H9 (cell line): ENCODE data around the gene DYNC2LI1. TPM values are rescaled to one million over a fixed set of nuclear protein-coding genes. Genes with fewer than 3 reads are reported as not detected.

Experiments used
- DNase-seq: peaks from one replicate; pipeline ENCODE4 v3.0.0-alpha.2; 2017
- H2AFZ ChIP-seq: one replicate; pipeline ENCODE4 v1.6.1; 2013; ENCODE audit warnings: mild to moderate bottlenecking, low read length, control low read depth, moderate library complexity
- H2AK5ac ChIP-seq: 2 replicates; pipeline ENCODE4 v1.6.1; 2013; ENCODE audit warnings: low read length, control low read depth, mixed read lengths; ENCODE audit not compliant: insufficient read length
- H2BK120ac ChIP-seq: one replicate; pipeline ENCODE4 v1.6.1; 2013; ENCODE audit warnings: low read depth, mild to moderate bottlenecking, low read length, control low read depth, inconsistent platforms; ENCODE audit not compliant: poor library complexity, severe bottlenecking
- H2BK12ac ChIP-seq: 2 replicates; pipeline ENCODE4 v1.6.1; 2013; ENCODE audit warnings: low read length, control low read depth, mixed read lengths, low read depth; ENCODE audit not compliant: insufficient read length
- H2BK15ac ChIP-seq: 2 replicates; pipeline ENCODE4 v1.6.1; 2013; ENCODE audit warnings: low read depth, low read length, control low read depth
- H2BK20ac ChIP-seq: one replicate; pipeline ENCODE4 v1.6.1; 2013; ENCODE audit warnings: low read depth, mild to moderate bottlenecking, low read length, control low read depth, inconsistent platforms; ENCODE audit not compliant: poor library complexity, severe bottlenecking
- H2BK5ac ChIP-seq: 2 replicates; pipeline ENCODE4 v1.6.1; 2013; ENCODE audit warnings: low read length, control low read depth, mixed read lengths; ENCODE audit not compliant: insufficient read length
- H3K14ac ChIP-seq: 2 replicates; pipeline ENCODE4 v1.6.1; 2013; ENCODE audit warnings: low read length, control low read depth; ENCODE audit not compliant: insufficient read depth
- H3K18ac ChIP-seq: 2 replicates; pipeline ENCODE4 v1.6.1; 2013; ENCODE audit warnings: low read depth, mild to moderate bottlenecking, mixed read lengths, low read length, control low read depth; ENCODE audit not compliant: insufficient read length
- H3K23ac ChIP-seq: 2 replicates; pipeline ENCODE4 v1.6.1; 2013; ENCODE audit warnings: low read length, control low read depth, mixed read lengths, low read depth; ENCODE audit not compliant: insufficient read length
- H3K23me2 ChIP-seq: 2 replicates; pipeline ENCODE4 v1.6.1; 2013; ENCODE audit warnings: low read depth, mild to moderate bottlenecking, mixed read lengths, low read length, control low read depth; ENCODE audit not compliant: insufficient read length, poor library complexity, severe bottlenecking
- H3K27ac ChIP-seq: 2 replicates; pipeline ENCODE4 v1.5.1; 2013; ENCODE audit warnings: low read length, control low read depth, mixed read lengths, low read depth; ENCODE audit not compliant: insufficient read length
- H3K27me3 ChIP-seq: 2 replicates; pipeline ENCODE4 v1.6.1; 2013; ENCODE audit warnings: low read length, control low read depth, inconsistent platforms; ENCODE audit not compliant: insufficient read depth
- H3K4ac ChIP-seq: 2 replicates; pipeline ENCODE4 v1.6.1; 2013; ENCODE audit warnings: low read depth, mild to moderate bottlenecking, control low read depth, inconsistent platforms, low read length, moderate library complexity
- H3K4me1 ChIP-seq: 2 replicates; pipeline ENCODE4 v1.6.1; 2013; ENCODE audit warnings: low read length, control low read depth, inconsistent platforms; ENCODE audit not compliant: insufficient read depth
- H3K4me2 ChIP-seq: 2 replicates; pipeline ENCODE4 v1.6.1; 2013; ENCODE audit warnings: low read length, control low read depth, mixed read lengths; ENCODE audit not compliant: insufficient read length, insufficient read depth
- H3K56ac ChIP-seq: 2 replicates; pipeline ENCODE4 v1.6.1; 2013; ENCODE audit warnings: low read depth, mild to moderate bottlenecking, mixed read lengths, low read length, control low read depth; ENCODE audit not compliant: insufficient read length
- H3K79me1 ChIP-seq: 2 replicates; pipeline ENCODE4 v1.6.1; 2013; ENCODE audit warnings: low read depth, mild to moderate bottlenecking, moderate library complexity, low read length, control low read depth, inconsistent platforms; ENCODE audit not compliant: insufficient read depth, poor library complexity, severe bottlenecking
- H3K79me2 ChIP-seq: 2 replicates; pipeline ENCODE4 v1.6.1; 2013; ENCODE audit warnings: low read length, control low read depth, inconsistent platforms; ENCODE audit not compliant: insufficient read depth
- H3K9ac ChIP-seq: 2 replicates; pipeline ENCODE4 v1.6.1; 2013; ENCODE audit warnings: low read length, control low read depth, mixed read lengths; ENCODE audit not compliant: insufficient read length; ENCODE audit errors: extremely low read depth
- H3K9me3 ChIP-seq: one replicate; pipeline ENCODE4 v1.6.1; 2013; ENCODE audit warnings: low read depth, low read length, inconsistent platforms; ENCODE audit not compliant: control insufficient read depth
- H3T11ph ChIP-seq: one replicate; pipeline ENCODE4 v1.6.1; 2013; ENCODE audit warnings: mild to moderate bottlenecking, low read length, control low read depth, inconsistent platforms
- H4K20me1 ChIP-seq: one replicate; pipeline ENCODE4 v1.6.1; 2013; ENCODE audit not compliant: control insufficient read depth, insufficient read length, insufficient read depth
- H4K5ac ChIP-seq: 2 replicates; pipeline ENCODE4 v1.6.1; 2013; ENCODE audit warnings: low read depth, mild to moderate bottlenecking, mixed read lengths, low read length, control low read depth; ENCODE audit not compliant: insufficient read length
- H4K8ac ChIP-seq: replicated peaks from 2 replicates; pipeline ENCODE4 v1.6.1; 2013; ENCODE audit warnings: low read length, control low read depth, mixed read lengths, low read depth; ENCODE audit not compliant: insufficient read length
- H4K91ac ChIP-seq: 2 replicates; pipeline ENCODE4 v1.6.1; 2013; ENCODE audit warnings: low read depth, mild to moderate bottlenecking, moderate library complexity, mixed read lengths, low read length, control low read depth; ENCODE audit not compliant: insufficient read length
- H3K27ac Mint-ChIP-seq, 3 experiments: 2 replicates in 2 of 3; 3 replicates in 1 of 3; pipeline ENCODE4 v1.8.0; 2020 to 2021; ENCODE audit warnings: mixed read lengths in 3 of 3, mild to moderate bottlenecking in 1 of 3, moderate library complexity in 1 of 3
- H3K27me3 Mint-ChIP-seq: 2 replicates; pipeline ENCODE4 v1.8.0; 2021; ENCODE audit warnings: low read depth, mild to moderate bottlenecking, moderate library complexity, mixed read lengths
- H3K36me3 Mint-ChIP-seq, 3 experiments: 2 replicates in 2 of 3; 3 replicates in 1 of 3; pipeline ENCODE4 v1.8.0; 2020 to 2021; ENCODE audit warnings: low read depth in 3 of 3, mixed read lengths in 3 of 3; ENCODE audit not compliant: insufficient read depth in 1 of 3
- H3K4me1 Mint-ChIP-seq, 2 experiments: 2 replicates each; pipeline ENCODE4 v1.8.0; 2020; ENCODE audit warnings: mixed read lengths in 2 of 2
- H3K4me3 Mint-ChIP-seq, 2 experiments: 2 replicates in 1 of 2; 3 replicates in 1 of 2; pipeline ENCODE4 v1.8.0; 2020 to 2021; ENCODE audit warnings: mild to moderate bottlenecking in 2 of 2, mixed read lengths in 2 of 2, moderate library complexity in 1 of 2
- H3K9me3 Mint-ChIP-seq, 2 experiments: 2 replicates in 1 of 2; 3 replicates in 1 of 2; pipeline ENCODE4 v1.8.0; 2020; ENCODE audit warnings: mild to moderate bottlenecking in 2 of 2, mixed read lengths in 2 of 2, moderate library complexity in 1 of 2
- WGBS: extraction: QIAGEN DNeasy Blood & Tissue Kit; methylation state at CpG from one replicate; pipeline ENCODE4 v1.1.7; 2013; ENCODE audit warnings: missing lambda C conversion rate, low lambda C conversion rate, mixed read lengths; ENCODE audit not compliant: insufficient read length; ENCODE audit errors: extremely low coverage; 5-methylcytosine and 5-hydroxymethylcytosine counted together
- total RNA-seq: library from RNA; stranded (reverse); gene quantifications from 2 replicates; pipeline ENCODE4 v1.2.1, GENCODE V29; 2021
- TF ChIP-seq, protein P1 (sequence below): fragments of 200-600 bp; sonication (generic); conservative IDR thresholded peaks from 3 replicates; pipeline ENCODE4 v1.8.0; 2021; ENCODE audit warnings: antibody characterized with exemption, mild to moderate bottlenecking

DYNC2LI1 gene
- total RNA-seq, 1 experiment from 2014 or later, result 8.5 TPM

DNA sequence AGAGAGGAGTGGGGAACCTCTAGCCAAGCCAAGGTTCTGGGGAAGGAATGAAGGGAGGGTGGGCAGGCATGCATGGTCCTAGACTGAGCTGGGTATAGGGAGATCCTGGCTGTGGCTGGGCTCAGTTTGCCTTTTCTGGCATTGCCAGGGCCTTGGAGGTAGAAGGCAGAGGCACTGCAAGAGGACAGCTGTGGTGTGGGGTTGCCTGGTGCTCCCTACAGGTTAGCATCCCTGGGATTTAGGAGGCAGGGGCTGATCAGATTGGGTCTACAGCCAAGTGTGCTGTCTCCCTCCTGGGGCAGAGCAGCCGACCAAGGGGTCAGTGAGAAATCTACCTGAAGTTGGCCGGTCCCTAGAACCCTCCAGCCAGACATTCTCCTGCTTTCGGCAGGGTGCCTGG, 80.8 kb downstream of the DYNC2LI1 start:
- DNase-seq, result no peak
- no peak overlapping the region for H3K23ac ChIP-seq
- H3K23me2 ChIP-seq, result no peaks in the 10 kb centered on the region
- H3K4ac ChIP-seq, result no peak overlapping the region
- H3K56ac ChIP-seq, result no peak overlapping the region
- Mint-ChIP-seq H3K27ac (no peak overlapping the region), H3K36me3 (no peaks in the 10 kb centered on the region; a peak in 1 of 7 replicates), H3K27me3 (peaks cover 43% of the 10 kb centered on the region), H3K9me3 (no peaks in the 10 kb centered on the region), H3K4me3 (no peak overlapping the region), H3K4me1 (no peaks in the 10 kb centered on the region)
- H4K91ac ChIP-seq, result no peak overlapping the region
- no peak overlapping the region for H2BK12ac ChIP-seq
- H3K18ac ChIP-seq, result no peak overlapping the region
- TF ChIP-seq, protein P1, sequence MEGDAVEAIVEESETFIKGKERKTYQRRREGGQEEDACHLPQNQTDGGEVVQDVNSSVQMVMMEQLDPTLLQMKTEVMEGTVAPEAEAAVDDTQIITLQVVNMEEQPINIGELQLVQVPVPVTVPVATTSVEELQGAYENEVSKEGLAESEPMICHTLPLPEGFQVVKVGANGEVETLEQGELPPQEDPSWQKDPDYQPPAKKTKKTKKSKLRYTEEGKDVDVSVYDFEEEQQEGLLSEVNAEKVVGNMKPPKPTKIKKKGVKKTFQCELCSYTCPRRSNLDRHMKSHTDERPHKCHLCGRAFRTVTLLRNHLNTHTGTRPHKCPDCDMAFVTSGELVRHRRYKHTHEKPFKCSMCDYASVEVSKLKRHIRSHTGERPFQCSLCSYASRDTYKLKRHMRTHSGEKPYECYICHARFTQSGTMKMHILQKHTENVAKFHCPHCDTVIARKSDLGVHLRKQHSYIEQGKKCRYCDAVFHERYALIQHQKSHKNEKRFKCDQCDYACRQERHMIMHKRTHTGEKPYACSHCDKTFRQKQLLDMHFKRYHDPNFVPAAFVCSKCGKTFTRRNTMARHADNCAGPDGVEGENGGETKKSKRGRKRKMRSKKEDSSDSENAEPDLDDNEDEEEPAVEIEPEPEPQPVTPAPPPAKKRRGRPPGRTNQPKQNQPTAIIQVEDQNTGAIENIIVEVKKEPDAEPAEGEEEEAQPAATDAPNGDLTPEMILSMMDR, result no peak
- H3K14ac ChIP-seq, result no peak overlapping the region
- no peak overlapping the region for H3K4me2 ChIP-seq
- H2BK20ac ChIP-seq, result no peak overlapping the region
- WGBS, result no CpG with 5 or more reads among the region's 3 CpGs
- no peak overlapping the region for H2AK5ac ChIP-seq
- H3K79me2 ChIP-seq, result no peaks in the 10 kb centered on the region
- H3K79me1 ChIP-seq, result no peaks in the 10 kb centered on the region
- H4K5ac ChIP-seq, result no peak overlapping the region
- H3K27me3 ChIP-seq, result no peaks in the 10 kb centered on the region; the same call in 1 of the 2 replicates
- H2BK120ac ChIP-seq, result no peak overlapping the region
- no peak overlapping the region for H3K27ac ChIP-seq
- H3K9ac ChIP-seq, result no peak overlapping the region
- H3K4me1 ChIP-seq, result no peaks in the 10 kb centered on the region
- no peaks in the 10 kb centered on the region for H3K9me3 ChIP-seq
- no peak overlapping the region for H3T11ph ChIP-seq
- no peak overlapping the region for H2BK5ac ChIP-seq
- H2AFZ ChIP-seq, result no peak overlapping the region
- H4K20me1 ChIP-seq, result no peaks in the 10 kb centered on the region
- H2BK15ac ChIP-seq, result no peak overlapping the region
- no peak overlapping the region for H4K8ac ChIP-seq
